SK-N-SH treated with all-trans-retinoic acid at 6 μM for 48 hours (cell line): ENCODE measurements around the gene TNXB.

Source experiments
- CREB5 ChIP-seq: fragments of 250-450 bp; sonication (Bioruptor Pico); IDR thresholded peaks from 2 replicates; pipeline ENCODE4 v1.5.1; 2020; ENCODE audit warnings: low read depth, mild to moderate bottlenecking, moderate library complexity
- ESRRG ChIP-seq: fragments of 250-450 bp; sonication (Bioruptor Pico); IDR thresholded peaks from 2 replicates; pipeline ENCODE4 v1.6.1; 2021; ENCODE audit warnings: mild to moderate bottlenecking
- PATZ1 ChIP-seq: fragments of 250-450 bp; sonication (Bioruptor Pico); IDR thresholded peaks from 2 replicates; pipeline ENCODE4 v1.8.0; 2020; ENCODE audit warnings: mild to moderate bottlenecking, moderate library complexity, borderline replicate concordance
- PPARA ChIP-seq: fragments of 250-450 bp; sonication (Bioruptor Pico); IDR thresholded peaks from 2 replicates; pipeline ENCODE4 v1.5.0; 2020; ENCODE audit warnings: mild to moderate bottlenecking, borderline replicate concordance
- RARB ChIP-seq: fragments of 250-450 bp; sonication (Bioruptor Pico); IDR thresholded peaks from 2 replicates; pipeline ENCODE4 v1.8.0; 2021; ENCODE audit warnings: mild to moderate bottlenecking, moderate library complexity
- TCF4 ChIP-seq: fragments of 250-450 bp; sonication (Bioruptor Pico); IDR thresholded peaks from 2 replicates; pipeline ENCODE4 v1.8.0; 2021; ENCODE audit warnings: mild to moderate bottlenecking, moderate library complexity, borderline replicate concordance
- TOX ChIP-seq: fragments of 250-450 bp; sonication (Bioruptor Pico); IDR thresholded peaks from 2 replicates; pipeline ENCODE4 v1.8.0; 2021; ENCODE audit warnings: mild to moderate bottlenecking, moderate library complexity, borderline replicate concordance
- ZFP3 ChIP-seq: fragments of 250-450 bp; sonication (Bioruptor Pico); IDR thresholded peaks from 2 replicates; pipeline ENCODE4 v1.5.0; 2020; ENCODE audit warnings: mild to moderate bottlenecking, moderate library complexity
- ZFP30 ChIP-seq: fragments of 450-650 bp; formaldehyde crosslinking; IDR thresholded peaks from 2 replicates; pipeline ENCODE4 v1.5.0; 2022; ENCODE audit warnings: mild to moderate bottlenecking, moderate library complexity

GRCh38 chr6:32128751-32129296 is 19.7 kb upstream of the TNXB start:
- TF ChIP-seq PATZ1 (CRISPR knock-in tag) (no peak), ESRRG (CRISPR knock-in tag) (no peak), PPARA (CRISPR knock-in tag) (no peak), TOX (CRISPR knock-in tag) (no peak), RARB (CRISPR knock-in tag) (no peak), ZFP30 (CRISPR knock-in tag) (no peak), TCF4 (CRISPR knock-in tag) (no peak), ZFP3 (no peak), CREB5 (CRISPR knock-in tag) (no peak)
